Spleen (tissue), 7 donors: ENCODE results near the gene PALD1.
A peak's percentile ranks its signal among the peaks of the same experiment; 100 is the strongest.

Source experiments
- CTCF ChIP-seq, 11 experiments: fragments of 200-600 bp in 7 of 11; fragments of 450-650 bp in 4 of 11; sonication (generic) in 4 of 11; IDR thresholded peaks in 8 of 11; conservative IDR thresholded peaks in 3 of 11; 1 replicate in 7 of 11; 2 replicates in 4 of 11; pipeline versions ENCODE4 v1.4.0 to v1.8.0; 2016 to 2021; ENCODE audit warnings: antibody characterized with exemption in 11 of 11, inconsistent platforms in 4 of 11, mild to moderate bottlenecking in 1 of 11
- POLR2A ChIP-seq, 3 donors: fragments of 450-650 bp; IDR thresholded peaks; one replicate each; pipeline ENCODE4 v1.5.1; 2017; ENCODE audit warnings: antibody characterized with exemption in 3 of 3, mild to moderate bottlenecking in 1 of 3
- POLR2AphosphoS5 ChIP-seq, 3 donors: sonication (generic); formaldehyde crosslinking; IDR thresholded peaks; one replicate each; pipeline ENCODE4 v1.5.1; 2017; ENCODE audit warnings: antibody characterized with exemption in 3 of 3
- donor health status: DM: no; HTN: no; CAD: no; lungs with moderate emphysema.
- donor health status: DM: no; HTN: no; CAD: no.
- donor health status: DM: no; HTN: no; CAD: no.

- TF ChIP-seq CTCF (IDR thresholded peaks at IDR 0.05 in 8 of 11, conservative IDR thresholded peaks at IDR 0.05 in 3 of 11) (no peak), POLR2A (IDR thresholded peaks at IDR 0.05) (no peak), POLR2AphosphoS5 (IDR thresholded peaks at IDR 0.05) (peak in 1 of 3 donors; percentile 34)
These were observed 45.9 kb upstream of the PALD1 start for GRCh38 chr10:70432561-70433263.
